HUES48 (cell line): ENCODE data around the gene MAP1LC3B.

Experiments
- H3K27ac ChIP-seq: one replicate; pipeline ENCODE4 v1.7.0; 2013; ENCODE audit warnings: low read depth, low read length, inconsistent platforms
- H3K27me3 ChIP-seq: 2 replicates; pipeline ENCODE4 v1.6.1; 2013; ENCODE audit warnings: mild to moderate bottlenecking, low read length; ENCODE audit not compliant: control insufficient read depth, insufficient read depth
- H3K36me3 ChIP-seq: 2 replicates; pipeline ENCODE4 v1.6.1; 2013; ENCODE audit warnings: low read length; ENCODE audit not compliant: control insufficient read depth, insufficient read depth
- H3K4me1 ChIP-seq: 2 replicates; pipeline ENCODE4 v1.6.1; 2013; ENCODE audit warnings: mild to moderate bottlenecking, low read length; ENCODE audit not compliant: control insufficient read depth, insufficient read depth
- H3K4me3 ChIP-seq: 2 replicates; pipeline ENCODE4 v1.5.1; 2013; ENCODE audit warnings: mild to moderate bottlenecking, low read depth, low read length
- H3K9ac ChIP-seq: 2 replicates; pipeline ENCODE4 v1.6.1; 2013; ENCODE audit warnings: mild to moderate bottlenecking, low read depth, low read length, moderate library complexity
- H3K9me3 ChIP-seq: 2 replicates; pipeline ENCODE4 v1.6.1; 2013; ENCODE audit warnings: low read length; ENCODE audit not compliant: control insufficient read depth, insufficient read depth

MAP1LC3B gene

DNA sequence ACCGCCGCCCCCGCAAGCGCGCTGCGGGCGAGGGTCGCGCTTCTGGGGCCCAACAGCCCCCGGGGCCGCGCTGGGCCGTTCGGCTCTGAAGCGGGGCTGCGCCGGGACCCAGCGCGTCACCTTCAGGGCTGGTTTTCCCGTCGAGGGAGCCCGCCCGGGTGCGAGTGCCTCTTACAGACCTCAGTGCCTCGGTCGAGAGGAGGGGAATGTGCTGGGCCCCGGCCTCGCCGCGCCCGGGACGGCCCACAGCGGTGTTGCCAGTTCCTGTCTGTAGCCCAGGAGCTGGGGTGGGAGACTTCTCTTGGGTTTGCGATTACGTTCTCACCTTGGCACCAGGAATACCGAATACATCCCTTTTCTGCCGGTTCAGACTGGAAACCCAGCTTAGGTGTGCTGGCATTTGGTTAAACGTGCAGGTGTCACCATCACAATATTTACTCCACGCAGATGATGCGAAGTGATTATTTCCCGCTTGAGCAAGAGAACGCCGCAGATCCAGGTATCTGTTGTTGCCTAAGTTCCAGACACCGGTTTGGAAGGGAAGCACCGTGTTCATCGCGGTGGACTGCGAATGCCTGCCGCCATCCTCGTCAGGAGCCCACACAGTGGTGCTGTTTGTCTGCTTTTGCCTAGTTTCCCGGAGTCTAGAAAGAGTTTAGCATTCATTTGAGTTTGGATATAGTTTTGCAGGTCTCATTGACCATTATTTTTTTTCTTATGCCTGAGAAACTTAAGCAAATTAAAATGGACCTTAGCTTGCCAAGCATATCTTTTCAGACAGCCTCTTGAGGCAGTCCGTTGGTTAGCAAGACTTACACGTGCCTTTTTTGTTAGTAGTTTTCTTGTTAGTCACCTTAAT is 914 bp downstream of the MAP1LC3B start:
- H3K27me3 ChIP-seq: no peaks in the 10 kb centered on the region
- H3K9me3 ChIP-seq: no peaks in the 10 kb centered on the region
- H3K4me1 ChIP-seq: peaks cover 21% of the 10 kb centered on the region
- no peak overlapping the region for H3K27ac ChIP-seq
- H3K4me3 ChIP-seq: peak overlapping the region; percentile 76
- H3K36me3 ChIP-seq: peaks cover 2% of the 10 kb centered on the region; the same call in 1 of the 2 replicates
- H3K9ac ChIP-seq: peak overlapping the region; percentile 35

DNA sequence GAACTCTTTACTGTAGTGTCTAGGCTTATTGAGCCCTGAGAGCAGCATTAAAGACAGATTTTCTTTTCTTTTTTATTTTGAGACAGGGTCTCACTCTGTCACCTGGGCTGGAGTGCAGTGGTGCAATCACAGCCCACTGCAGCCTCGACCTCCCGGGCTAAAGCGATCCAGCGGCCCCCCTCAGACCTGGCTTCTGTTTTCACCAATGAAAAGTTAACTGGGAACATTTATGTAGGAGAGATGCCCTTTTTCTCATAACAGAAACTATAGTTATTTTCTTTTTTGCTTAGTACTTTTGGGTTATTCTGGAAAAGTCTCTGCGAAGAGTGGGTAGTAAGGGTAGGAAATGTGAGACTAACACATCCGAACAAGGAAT is 1.5 kb downstream of the MAP1LC3B start:
- H3K9me3 ChIP-seq: no peaks in the 10 kb centered on the region
- H3K27ac ChIP-seq: no peak overlapping the region
- no peaks in the 10 kb centered on the region for H3K27me3 ChIP-seq
- peak overlapping the region; percentile 76 for H3K4me3 ChIP-seq
- H3K4me1 ChIP-seq: peaks cover 17% of the 10 kb centered on the region
- no peak overlapping the region for H3K9ac ChIP-seq
- peaks cover 6% of the 10 kb centered on the region for H3K36me3 ChIP-seq

DNA sequence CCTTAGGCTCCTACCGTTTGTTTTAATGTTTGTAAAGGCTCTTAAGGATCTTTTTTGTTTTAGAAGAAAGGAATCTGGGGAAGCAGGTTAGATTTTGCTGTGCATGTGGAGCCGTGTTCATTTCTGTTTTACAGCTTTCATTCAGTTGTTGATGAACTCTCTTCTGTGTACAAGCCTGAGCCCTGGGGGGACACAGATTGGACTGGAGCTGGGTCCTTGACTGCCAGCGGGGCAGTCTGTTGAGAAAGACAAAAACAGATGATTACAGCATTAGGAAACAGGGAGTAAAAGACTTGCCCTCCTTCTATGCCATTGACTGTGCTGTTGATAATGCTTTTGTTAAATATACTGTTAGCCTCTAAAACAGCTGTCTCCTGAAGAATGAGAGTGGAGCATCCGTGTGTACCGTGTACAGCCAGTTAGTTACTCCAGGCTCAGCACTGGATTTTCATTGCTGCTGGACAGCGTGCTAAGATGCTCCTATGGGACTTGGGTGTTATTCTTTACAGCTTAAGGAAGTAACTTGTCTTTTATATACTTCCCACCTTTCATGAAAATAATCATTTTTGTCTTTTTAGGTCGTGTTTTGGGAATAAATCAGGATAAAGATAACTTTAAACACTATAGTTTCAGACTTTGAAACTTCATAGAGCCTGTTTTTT is 3.2 kb downstream of the MAP1LC3B start:
- H3K27ac ChIP-seq: no peak overlapping the region
- peaks cover 16% of the 10 kb centered on the region; the same call in 1 of the 2 replicates for H3K4me1 ChIP-seq
- H3K27me3 ChIP-seq: no peaks in the 10 kb centered on the region
- H3K4me3 ChIP-seq: no peak overlapping the region
- peaks cover 16% of the 10 kb centered on the region for H3K36me3 ChIP-seq
- H3K9me3 ChIP-seq: no peaks in the 10 kb centered on the region
- H3K9ac ChIP-seq: no peak overlapping the region

DNA sequence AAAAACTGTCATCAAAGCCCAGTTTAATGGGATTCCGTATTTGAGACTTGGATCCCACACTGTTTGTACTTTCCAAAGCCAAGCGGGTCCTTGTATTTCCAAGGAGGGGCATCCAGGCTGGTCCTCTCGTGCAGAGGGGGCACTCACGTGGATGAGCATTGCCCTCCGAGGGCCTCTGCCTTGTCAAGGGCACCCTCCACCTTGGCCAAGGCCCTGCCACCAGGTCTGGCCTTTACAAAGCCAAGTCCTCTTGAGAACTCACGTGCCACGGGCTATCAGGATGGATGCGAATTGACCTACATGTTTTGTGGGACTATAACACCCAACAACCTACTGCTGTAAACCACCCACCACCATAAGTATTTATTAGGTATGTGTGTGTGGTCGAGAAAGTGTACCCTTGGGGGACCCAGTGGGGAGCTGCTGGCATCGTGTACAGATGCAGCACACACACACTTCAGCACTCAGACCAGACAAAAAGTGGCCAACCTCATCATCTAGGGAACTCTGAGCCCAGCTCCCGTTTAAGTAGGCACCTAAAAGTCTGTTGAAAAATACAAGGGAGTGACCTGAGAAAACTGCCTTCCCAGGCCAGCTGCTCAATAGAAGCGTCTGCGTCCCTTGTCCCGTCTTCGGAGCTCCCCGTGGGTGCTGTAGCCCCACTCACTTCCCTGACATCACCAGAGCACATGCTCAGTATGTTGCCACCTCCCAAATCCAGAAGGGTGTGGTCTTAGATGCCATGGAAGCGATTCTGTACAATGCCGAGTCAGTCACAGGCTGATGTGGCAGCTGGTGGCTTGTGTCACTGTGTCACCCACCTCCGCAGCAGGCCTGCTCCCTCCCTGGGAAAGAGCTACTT is 12.9 kb downstream of the MAP1LC3B start:
- Histone ChIP-seq H3K9me3 (no peaks in the 10 kb centered on the region), H3K27me3 (no peaks in the 10 kb centered on the region), H3K4me1 (no peaks in the 10 kb centered on the region), H3K36me3 (peaks cover 75% of the 10 kb centered on the region), H3K4me3 (no peak overlapping the region), H3K9ac (no peak overlapping the region), H3K27ac (no peak overlapping the region)

DNA sequence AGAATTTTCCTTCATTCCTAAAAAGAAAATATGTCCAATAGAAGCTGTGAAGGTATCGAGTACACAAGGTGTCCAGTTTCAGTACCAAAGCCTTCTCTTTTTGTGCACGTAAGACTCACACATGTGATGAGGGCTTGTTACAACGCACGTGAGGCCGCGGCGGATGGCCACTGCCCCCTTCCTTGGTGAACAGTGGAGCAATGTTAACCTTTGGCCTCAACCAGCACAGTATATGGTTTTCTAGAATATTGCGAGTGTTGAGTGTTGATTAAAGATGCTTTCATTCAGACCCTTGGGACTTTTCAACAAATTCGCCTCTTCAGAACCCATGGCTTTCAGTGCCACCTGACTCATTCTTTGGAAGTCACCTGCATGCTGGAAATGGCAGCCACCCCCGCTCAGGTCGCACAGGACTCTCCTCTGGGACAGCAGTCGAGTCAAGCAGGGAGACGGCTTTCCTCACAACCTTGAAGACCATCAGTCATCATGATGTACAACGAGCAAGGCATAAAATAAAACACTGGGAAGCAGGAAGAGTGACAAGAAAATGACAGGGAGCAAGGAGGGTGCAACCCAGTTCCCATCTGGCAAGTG is 14.5 kb downstream of the MAP1LC3B start:
- no peak overlapping the region for H3K27ac ChIP-seq
- no peak overlapping the region for H3K9ac ChIP-seq
- no peaks in the 10 kb centered on the region for H3K27me3 ChIP-seq
- H3K4me3 ChIP-seq: no peak overlapping the region
- no peaks in the 10 kb centered on the region for H3K4me1 ChIP-seq
- H3K36me3 ChIP-seq: peaks cover 79% of the 10 kb centered on the region
- H3K9me3 ChIP-seq: no peaks in the 10 kb centered on the region

DNA sequence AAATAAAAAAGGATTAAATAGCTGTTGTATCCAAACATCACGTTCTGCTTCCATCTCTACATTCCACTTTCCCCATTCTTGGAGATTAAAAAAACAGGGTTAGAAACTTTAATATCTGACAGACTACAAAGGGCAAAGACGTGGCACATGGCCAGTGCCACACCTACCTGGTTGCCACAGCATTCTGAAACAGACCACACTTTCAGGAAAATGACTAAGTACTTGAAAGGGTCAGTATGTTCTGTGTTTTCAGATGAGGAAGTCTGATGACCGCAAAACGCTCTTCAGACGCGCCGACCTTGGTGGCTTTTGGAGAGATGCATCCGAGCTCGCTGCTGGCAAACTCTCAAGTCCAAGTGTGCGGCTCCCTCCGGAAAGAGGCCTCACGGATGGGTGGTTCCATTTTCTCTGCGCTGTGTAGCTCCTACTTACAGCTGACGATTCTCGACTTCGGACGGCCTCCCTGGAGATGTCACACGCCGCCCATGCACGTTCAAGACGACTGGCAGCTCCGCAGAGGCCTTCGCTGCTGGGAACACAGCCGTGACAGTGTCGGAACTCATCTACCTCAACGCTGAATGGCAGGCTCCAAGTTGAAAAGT is 15.5 kb downstream of the MAP1LC3B start:
- H3K36me3 ChIP-seq: peaks cover 82% of the 10 kb centered on the region

DNA sequence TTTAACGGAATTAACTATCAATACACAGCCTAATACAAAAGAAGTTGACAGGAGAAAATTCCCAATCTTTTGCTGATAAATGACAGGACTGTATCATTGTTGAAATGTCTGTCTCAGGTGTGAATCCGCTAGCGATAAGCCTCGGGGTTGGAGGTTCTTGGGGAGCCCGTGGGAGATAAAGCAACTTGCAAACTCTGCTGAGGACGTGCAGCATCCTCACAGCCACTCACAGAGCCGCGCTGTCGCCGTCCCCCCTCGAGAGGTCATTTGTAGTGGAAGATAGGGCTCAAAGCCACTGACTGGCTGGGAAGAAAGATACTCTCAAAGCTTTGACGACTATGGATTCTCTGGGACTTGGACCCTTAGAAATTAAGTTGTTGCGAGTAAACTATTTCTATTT is 17.0 kb downstream of the MAP1LC3B start:
- no peaks in the 10 kb centered on the region for H3K4me1 ChIP-seq
- H3K9ac ChIP-seq: no peak overlapping the region
- H3K4me3 ChIP-seq: no peak overlapping the region
- H3K36me3 ChIP-seq: peaks cover 79% of the 10 kb centered on the region
- no peak overlapping the region for H3K27ac ChIP-seq
- H3K27me3 ChIP-seq: no peaks in the 10 kb centered on the region
- H3K9me3 ChIP-seq: no peaks in the 10 kb centered on the region

More for the DNA sequence above, 15.5 kb downstream of the MAP1LC3B start:
- Histone ChIP-seq H3K27ac (no peak overlapping the region), H3K27me3 (no peaks in the 10 kb centered on the region), H3K9me3 (no peaks in the 10 kb centered on the region), H3K9ac (no peak overlapping the region), H3K4me1 (no peaks in the 10 kb centered on the region), H3K4me3 (no peak overlapping the region)

DNA sequence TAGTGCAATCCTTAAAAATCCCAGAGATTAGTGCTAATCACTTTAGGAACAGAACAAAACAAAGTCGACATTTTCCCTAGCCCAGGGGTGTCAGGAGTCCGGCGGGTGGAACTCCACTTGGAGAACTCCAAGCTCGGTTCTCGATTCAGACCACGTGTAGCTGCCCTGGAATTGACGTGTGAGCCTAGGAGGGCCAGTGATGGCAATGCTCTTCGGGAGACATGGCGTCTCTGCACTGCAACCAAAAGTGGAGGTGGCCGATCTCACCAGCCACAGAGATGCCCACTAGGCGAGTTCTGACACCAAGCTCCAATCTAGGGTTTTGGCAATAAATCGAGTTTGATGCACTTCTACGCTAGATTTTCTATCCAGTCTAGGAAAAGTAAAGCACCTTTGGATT is 17.6 kb downstream of the MAP1LC3B start:
- Histone ChIP-seq H3K9ac (no peak overlapping the region), H3K9me3 (no peaks in the 10 kb centered on the region), H3K4me3 (no peak overlapping the region), H3K4me1 (no peaks in the 10 kb centered on the region), H3K27me3 (no peaks in the 10 kb centered on the region), H3K36me3 (peaks cover 78% of the 10 kb centered on the region), H3K27ac (no peak overlapping the region)

DNA sequence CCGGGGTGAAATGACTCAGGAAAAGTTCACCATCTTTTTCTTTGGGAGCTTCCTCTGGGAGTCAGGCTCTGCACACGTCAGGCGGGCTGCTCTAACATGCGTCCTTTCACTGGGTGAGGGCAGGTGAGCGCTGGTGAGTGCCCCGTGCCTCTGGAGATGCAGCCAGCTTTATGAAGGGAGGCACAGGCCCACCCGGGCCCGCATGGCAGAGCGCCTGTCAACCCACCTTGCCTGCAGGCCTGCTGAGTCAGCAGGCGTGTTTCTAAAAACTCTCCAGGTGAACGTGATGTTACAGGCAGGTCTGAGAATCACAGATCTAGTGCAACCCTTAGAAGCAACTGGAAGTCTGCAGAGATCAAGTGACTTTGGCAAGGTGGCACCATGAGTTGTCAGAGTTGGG is 18.4 kb downstream of the MAP1LC3B start:
- Histone ChIP-seq H3K36me3 (peaks cover 78% of the 10 kb centered on the region), H3K27ac (no peak overlapping the region), H3K4me1 (no peaks in the 10 kb centered on the region), H3K4me3 (no peak overlapping the region), H3K9me3 (no peaks in the 10 kb centered on the region), H3K9ac (no peak overlapping the region), H3K27me3 (no peaks in the 10 kb centered on the region)

DNA sequence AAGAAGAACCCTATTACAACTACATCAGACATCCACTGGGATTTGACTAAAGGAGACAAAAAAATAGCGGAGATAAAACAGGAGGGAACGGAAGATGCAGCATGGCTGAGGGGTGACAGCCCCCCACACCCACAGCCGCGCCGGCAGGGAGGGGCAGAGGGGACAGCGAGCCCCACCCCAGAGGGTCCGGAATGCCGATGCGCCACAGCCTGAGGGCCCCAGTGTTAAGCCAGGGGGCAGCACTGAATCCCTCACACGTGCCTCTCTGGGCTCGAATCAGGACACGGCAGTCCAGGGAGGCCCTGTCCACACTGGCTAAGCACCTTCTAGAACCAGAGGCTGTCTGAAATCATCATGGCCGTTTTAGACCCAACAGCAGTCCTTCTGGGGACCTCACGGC is 18.8 kb downstream of the MAP1LC3B start:
- no peaks in the 10 kb centered on the region for H3K27me3 ChIP-seq
- H3K9me3 ChIP-seq: no peaks in the 10 kb centered on the region
- H3K4me1 ChIP-seq: no peaks in the 10 kb centered on the region
- H3K4me3 ChIP-seq: no peak overlapping the region
- no peak overlapping the region for H3K9ac ChIP-seq
- no peak overlapping the region for H3K27ac ChIP-seq
- H3K36me3 ChIP-seq: peaks cover 79% of the 10 kb centered on the region
